A204.1 (cell line): ENCODE data around the gene GGT5.
"Not testable (repeated sequence)": the region's sequence is repeated elsewhere in the genome, so short reads cannot be mapped to it uniquely, and the experiment has no call there.

Experiments used
- FAIRE-seq: peaks from 2 replicates; lab custom pipeline; 2012; peaks lifted over from hg19 to GRCh38; lab: Jason Lieb, UNC

Gene GGT5

GRCh38 chr22:24263479-24263878, 18.6 kb upstream of the GGT5 start:
- FAIRE-seq: not testable (repeated sequence)

- FAIRE-seq: not testable (repeated sequence)
Observed at GRCh38 chr22:24262185-24262749, 17.4 kb upstream of the GGT5 start.

GRCh38 chr22:24259459-24259858, 14.6 kb upstream of the GGT5 start:
- FAIRE-seq: not testable (repeated sequence)

- FAIRE-seq: not testable (repeated sequence)
Observed at GRCh38 chr22:24256736-24257135, 11.9 kb upstream of the GGT5 start.

GRCh38 chr22:24256136-24256535, 11.3 kb upstream of the GGT5 start:
- FAIRE-seq: not testable (repeated sequence)

- FAIRE-seq: not testable (repeated sequence)
Observed at GRCh38 chr22:24253126-24253525, 8.2 kb upstream of the GGT5 start.

GRCh38 chr22:24251286-24251685, 6.4 kb upstream of the GGT5 start:
- not testable (repeated sequence) for FAIRE-seq

- FAIRE-seq: not testable (repeated sequence)
Observed at GRCh38 chr22:24249413-24249812, 4.5 kb upstream of the GGT5 start.

GRCh38 chr22:24248611-24249010, 3.7 kb upstream of the GGT5 start:
- FAIRE-seq: not testable (repeated sequence)

- FAIRE-seq: no peak
Observed at GRCh38 chr22:24247564-24248344, 2.9 kb upstream of the GGT5 start.

- no peak for FAIRE-seq
Observed at GRCh38 chr22:24247011-24247507, 2.2 kb upstream of the GGT5 start.

GRCh38 chr22:24245584-24246561, 991 bp upstream of the GGT5 start:
- FAIRE-seq: not testable (repeated sequence)

GRCh38 chr22:24244144-24244787, 616 bp downstream of the GGT5 start:
- FAIRE-seq: no peak

GRCh38 chr22:24243417-24243816, 1.5 kb downstream of the GGT5 start:
- FAIRE-seq: not testable (repeated sequence)

GRCh38 chr22:24240985-24241692, 3.7 kb downstream of the GGT5 start:
- not testable (repeated sequence) for FAIRE-seq

GRCh38 chr22:24240381-24240780, 4.5 kb downstream of the GGT5 start:
- FAIRE-seq: no peak

GRCh38 chr22:24238101-24238694, 6.7 kb downstream of the GGT5 start:
- FAIRE-seq: not testable (repeated sequence)

- no peak for FAIRE-seq
Observed at GRCh38 chr22:24236656-24237055, 8.2 kb downstream of the GGT5 start.

GRCh38 chr22:24235315-24235714, 9.6 kb downstream of the GGT5 start:
- no peak for FAIRE-seq

GRCh38 chr22:24233816-24234215, 11.1 kb downstream of the GGT5 start:
- FAIRE-seq: no peak

- FAIRE-seq: no peak
Observed at GRCh38 chr22:24233235-24233634, 11.6 kb downstream of the GGT5 start.
